DND-41 (cell line): ENCODE data around the gene PDZK1.

ENCODE experiments used
- CTCF ChIP-seq: IDR thresholded peaks from 2 replicates; pipeline ENCODE4 v1.5.1; 2012; ENCODE audit warnings: borderline replicate concordance, low read length, moderate library complexity, mild to moderate bottlenecking; ENCODE audit not compliant: poor library complexity, severe bottlenecking; ENCODE audit errors: extremely low read depth
- EZH2 ChIP-seq: IDR thresholded peaks from 3 replicates; pipeline ENCODE4 v1.6.1; 2012; ENCODE audit warnings: borderline replicate concordance, low read depth, mild to moderate bottlenecking, moderate library complexity, low read length, inconsistent platforms; ENCODE audit not compliant: severe bottlenecking

- TF ChIP-seq CTCF (no peak), EZH2 (no peak)
Measured at GRCh38 chr1:145705622-145706021, 1.5 kb downstream of the PDZK1 start.
